B cell (primary cell): Measurements from ENCODE around the gene NR6A1.

Experiments
- CTCF ChIP-seq: fragments of 200-600 bp; IDR thresholded peaks from one replicate; pipeline ENCODE4 v1.8.0; 2022; ENCODE audit warnings: antibody characterized with exemption, mild to moderate bottlenecking
- EZH2 ChIP-seq: IDR thresholded peaks from 2 replicates; pipeline ENCODE4 v1.6.1; 2012; ENCODE audit warnings: borderline replicate concordance, low read depth, mild to moderate bottlenecking, moderate library complexity, low read length; ENCODE audit not compliant: insufficient read depth, poor library complexity, severe bottlenecking

- no peak for TF ChIP-seq EZH2
- TF ChIP-seq CTCF: no peak
Observed at GRCh38 chr9:124694414-124695279, 76.5 kb downstream of the NR6A1 start.
